SH-SY5Y (cell line): Measurements from ENCODE around the gene NGEF.

Experiments used
- GATA2 ChIP-seq: IDR thresholded peaks from 2 replicates; pipeline ENCODE4 v1.6.1; 2011; ENCODE audit warnings: mild to moderate bottlenecking, low read depth, low read length
- GATA3 ChIP-seq: IDR thresholded peaks from 2 replicates; pipeline ENCODE4 v1.6.1; 2011; ENCODE audit warnings: low read depth, mild to moderate bottlenecking, low read length, moderate library complexity

GRCh38 chr2:232878855-232879617 is 134.0 kb downstream of the NGEF start:
- TF ChIP-seq GATA3 (no peak), GATA2 (no peak)
